SK-N-SH (cell line): ENCODE data around the gene STAT5B. TPM values are rescaled to one million over a fixed set of nuclear protein-coding genes. Genes with fewer than 3 reads are reported as not detected.

ENCODE experiments used
- CTCF ChIA-PET: fragments of 300-600, 350-600 bp; formaldehyde crosslinking; extraction: SDS; loops from one replicate; lab custom pipeline; 2021; lab: Yijun Ruan, JAX
- POLR2A ChIA-PET: fragments of 350-600 bp; sonication (Branson Sonifier 250); formaldehyde crosslinking; extraction: SDS; loops from one replicate; lab custom pipeline; 2020; ENCODE audit warnings: antibody characterized with exemption, inconsistent platforms; lab: Yijun Ruan, JAX
- DNase-seq: peaks from one replicate; pipeline ENCODE4 v3.0.0; 2012
- H2AFZ ChIP-seq: fragments of 200-600 bp; sonication (generic); 2 replicates; pipeline ENCODE4 v1.8.1; 2016; ENCODE audit warnings: antibody characterized with exemption, mild to moderate bottlenecking, low read depth
- H3F3A ChIP-seq: fragments of 200-600 bp; sonication (generic); replicated peaks from 2 replicates; pipeline ENCODE3; 2016; ENCODE audit warnings: antibody characterized with exemption, mild to moderate bottlenecking; ENCODE audit not compliant: insufficient read depth
- H3K27ac ChIP-seq, 2 experiments: fragments of 200-500 bp in 1 of 2; fragments of 200-600 bp in 1 of 2; sonication (Bioruptor generic) in 1 of 2; sonication (generic), shearing (Covaris generic) in 1 of 2; 2 replicates each; pipeline versions ENCODE4 v1.5.1 to v1.6.1; 2014 to 2016; ENCODE audit warnings: low read depth in 2 of 2, inconsistent platforms in 1 of 2, low read length in 1 of 2, mild to moderate bottlenecking in 1 of 2, mixed read lengths in 1 of 2
- H3K27me3 ChIP-seq: fragments of 200-600 bp; sonication (generic), shearing (Covaris generic); 2 replicates; pipeline ENCODE4 v1.6.1; 2016; ENCODE audit warnings: mixed run types; ENCODE audit not compliant: insufficient read depth
- H3K36me3 ChIP-seq, 2 experiments: fragments of 200-500 bp in 1 of 2; fragments of 200-600 bp in 1 of 2; sonication (Bioruptor generic) in 1 of 2; sonication (generic) in 1 of 2; replicated peaks in 1 of 2; 2 replicates each; pipeline versions ENCODE3 to v1.5.1; 2014 to 2016; ENCODE audit warnings: low read length in 1 of 2, mild to moderate bottlenecking in 1 of 2; ENCODE audit not compliant: insufficient read depth in 2 of 2, control insufficient read depth in 1 of 2
- H3K4me1 ChIP-seq, 2 experiments: fragments of 200-500 bp in 1 of 2; fragments of 200-600 bp in 1 of 2; sonication (Bioruptor generic) in 1 of 2; sonication (generic), shearing (Covaris generic) in 1 of 2; 2 replicates each; pipeline versions ENCODE4 v1.5.1 to v1.6.1; 2014 to 2016; ENCODE audit warnings: low read depth in 1 of 2, low read length in 1 of 2, mixed run types in 1 of 2; ENCODE audit not compliant: insufficient read depth in 2 of 2, control insufficient read depth in 1 of 2
- H3K4me2 ChIP-seq: fragments of 200-600 bp; sonication (generic), shearing (Covaris generic); 2 replicates; pipeline ENCODE4 v1.6.1; 2017; ENCODE audit warnings: mixed run types
- H3K4me3 ChIP-seq, 2 experiments: fragments of 200-500 bp in 1 of 2; fragments of 200-600 bp in 1 of 2; sonication (Bioruptor generic) in 1 of 2; sonication (generic), shearing (Covaris generic) in 1 of 2; 2 replicates each; pipeline versions ENCODE4 v1.5.1 to v1.8.1; 2014 to 2016; ENCODE audit warnings: low read depth in 2 of 2, inconsistent platforms in 1 of 2, low read length in 1 of 2, mild to moderate bottlenecking in 1 of 2, mixed read lengths in 1 of 2, moderate library complexity in 1 of 2
- H3K79me2 ChIP-seq: fragments of 200-600 bp; sonication (generic); 2 replicates; pipeline ENCODE4 v1.8.1; 2017; ENCODE audit warnings: mild to moderate bottlenecking; ENCODE audit not compliant: insufficient read depth
- H3K9ac ChIP-seq: fragments of 200-600 bp; sonication (generic); 2 replicates; pipeline ENCODE4 v1.6.1; 2017; ENCODE audit warnings: mixed run types
- H3K9me2 ChIP-seq: fragments of 200-600 bp; sonication (generic); 2 replicates; pipeline ENCODE4 v1.6.1; 2017; ENCODE audit warnings: mixed run types
- H3K9me3 ChIP-seq: fragments of 200-600 bp; sonication (generic); 2 replicates; pipeline ENCODE4 v1.6.1; 2017; ENCODE audit warnings: mixed run types, mild to moderate bottlenecking, moderate library complexity
- H4K20me1 ChIP-seq: fragments of 200-600 bp; sonication (generic); 2 replicates; pipeline ENCODE4 v1.6.1; 2017; ENCODE audit warnings: mild to moderate bottlenecking, mixed run types; ENCODE audit not compliant: insufficient read depth
- CHD2 ChIP-seq: fragments of 150-350 bp; IDR thresholded peaks from 2 replicates; pipeline ENCODE4 v1.6.1; 2018; ENCODE audit warnings: low read length; ENCODE audit not compliant: partially characterized antibody
- CTCF ChIP-seq: fragments of 200-600 bp; sonication (generic); IDR thresholded peaks from 2 replicates; pipeline ENCODE4 v1.6.1; 2017; ENCODE audit warnings: antibody characterized with exemption, mild to moderate bottlenecking, moderate library complexity
- ELF1 ChIP-seq: IDR thresholded peaks from 2 replicates; pipeline ENCODE4 v1.4.0; 2012
- FOXJ3 ChIP-seq: sonication (generic); formaldehyde crosslinking; IDR thresholded peaks from 2 replicates; pipeline ENCODE4 v1.5.1; 2020; ENCODE audit warnings: mild to moderate bottlenecking, missing genetic modification reagents
- GABPA ChIP-seq: IDR thresholded peaks from 2 replicates; pipeline ENCODE4 v1.4.0; 2012; ENCODE audit warnings: low read depth, mild to moderate bottlenecking
- GATA2 ChIP-seq: sonication (generic); formaldehyde crosslinking; IDR thresholded peaks from 2 replicates; pipeline ENCODE4 v1.5.0; 2020; ENCODE audit warnings: mild to moderate bottlenecking, missing genetic modification reagents
- IRF3 ChIP-seq: fragments of 150-350 bp; IDR thresholded peaks from 2 replicates; pipeline ENCODE4 v1.6.1; 2016; ENCODE audit warnings: mild to moderate bottlenecking, low read depth, low read length
- JUND ChIP-seq: IDR thresholded peaks from 2 replicates; pipeline ENCODE4 v1.4.0; 2012
- MXI1 ChIP-seq: IDR thresholded peaks from 2 replicates; pipeline ENCODE4 v1.6.1; 2012; ENCODE audit warnings: mild to moderate bottlenecking, low read depth, low read length, improper control_type of control experiment
- NRF1 ChIP-seq: IDR thresholded peaks from 2 replicates; pipeline ENCODE4 v1.6.1; 2012; ENCODE audit warnings: low read depth, mild to moderate bottlenecking, low read length
- PBX3 ChIP-seq: IDR thresholded peaks from 2 replicates; pipeline ENCODE4; 2012
- RXRA ChIP-seq: IDR thresholded peaks from 2 replicates; pipeline ENCODE4 v1.4.0; 2012; ENCODE audit warnings: low read depth, mild to moderate bottlenecking, borderline replicate concordance
- SIN3A ChIP-seq: IDR thresholded peaks from 2 replicates; pipeline ENCODE4 v1.6.1; 2012; ENCODE audit warnings: low read depth, mild to moderate bottlenecking, low read length, moderate library complexity, borderline replicate concordance
- TCF12 ChIP-seq: IDR thresholded peaks from 2 replicates; pipeline ENCODE4 v1.4.0; 2012
- YY1 ChIP-seq: IDR thresholded peaks from 2 replicates; pipeline ENCODE4 v1.4.0; 2012; ENCODE audit warnings: low read depth, mild to moderate bottlenecking
- WGBS: methylation state at CpG from one replicate; pipeline ENCODE4 v1.1.6; 2017; ENCODE audit warnings: low lambda C conversion rate; 5-methylcytosine and 5-hydroxymethylcytosine counted together
- polyA plus RNA-seq, 3 experiments: library from polyadenylated mRNA; depleted of rRNA; stranded (reverse); fragments of >200 nt; gene quantifications; 2 replicates each; pipeline ENCODE4 v1.2.3, GENCODE V29; 2012
- TF ChIP-seq, protein P1 (sequence below): IDR thresholded peaks from 2 replicates; pipeline ENCODE4 v1.6.1; 2012; ENCODE audit warnings: mild to moderate bottlenecking, low read depth, low read length, moderate library complexity
- TF ChIP-seq, protein P2 (sequence below): IDR thresholded peaks from 2 replicates; pipeline ENCODE4 v1.4.0; 2012; ENCODE audit warnings: low read depth
- TF ChIP-seq, protein P3 (sequence below): IDR thresholded peaks from 2 replicates; pipeline ENCODE4 v1.4.0; 2012; ENCODE audit warnings: low read depth, borderline replicate concordance

The STAT5B gene
- polyA plus RNA-seq, 1 of the 3 experiments (the other 2 are of a cell fraction), result 23.6 TPM

DNA sequence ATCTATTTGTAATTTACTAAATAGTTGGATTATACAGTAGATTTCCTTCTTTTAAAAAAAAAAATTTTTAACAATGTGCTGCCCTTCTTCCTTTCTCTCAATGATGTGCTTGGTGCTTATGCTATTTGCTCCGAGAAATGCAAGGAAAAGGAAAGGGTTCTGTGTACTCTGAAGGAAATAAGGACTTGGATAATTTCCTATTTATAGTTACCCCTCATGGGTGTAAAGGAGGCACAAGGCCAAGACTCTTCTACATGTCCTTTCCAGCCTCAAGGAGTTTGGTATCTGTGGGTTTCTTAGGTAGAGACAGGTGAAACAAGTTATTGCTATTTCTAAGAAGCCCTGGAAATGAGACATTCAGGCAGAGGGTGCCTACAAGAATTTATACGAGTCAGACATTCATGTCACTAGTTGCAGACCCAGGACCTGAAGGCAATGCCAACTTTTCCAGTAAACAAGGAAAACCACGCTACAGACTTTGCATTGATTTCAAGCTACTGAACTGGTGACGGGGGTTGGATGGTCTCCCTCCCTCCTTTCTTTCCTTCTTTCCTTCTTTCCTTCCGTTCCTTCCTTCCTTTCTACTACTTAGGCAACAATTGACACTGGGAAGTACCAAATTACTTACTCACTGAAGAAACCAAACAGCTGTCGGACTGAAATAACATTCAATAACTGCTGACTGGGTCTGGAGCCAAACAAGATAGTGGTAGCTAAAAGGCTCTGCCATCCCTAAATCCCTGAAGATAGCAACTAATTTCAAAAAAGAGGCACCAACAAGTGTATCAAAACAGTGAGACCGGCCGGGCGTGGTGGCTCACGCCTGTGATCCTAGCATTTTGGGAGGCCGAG is 48.1 kb downstream of the STAT5B start:
- TF ChIP-seq NRF1 (no peak), JUND (no peak), RXRA (no peak), TCF12 (no peak), MXI1 (no peak)
- WGBS, result 89% methylated on average over 11 of the region's 11 CpGs
- Histone ChIP-seq H4K20me1 (no peaks in the 10 kb centered on the region), H2AFZ (no peak overlapping the region), H3K27me3 (no peaks in the 10 kb centered on the region), H3K36me3 (peaks cover 1 to 32% of the 10 kb centered on the region in 2 experiments), H3K4me2 (no peak overlapping the region), H3K9me3 (no peaks in the 10 kb centered on the region), H3K4me3 (no peak overlapping the region), H3K27ac (no peak overlapping the region), H3K9me2 (no peaks in the 10 kb centered on the region), H3K79me2 (peaks cover 7% of the 10 kb centered on the region), H3F3A (peaks cover 16% of the 10 kb centered on the region), H3K9ac (no peak overlapping the region), H3K4me1 (no peaks in the 10 kb centered on the region)
- POLR2A ChIA-PET, result no interaction called here
- CTCF ChIA-PET, result interaction anchor here (0.5 to 1.1 kb wide), 2 partner anchors 15 to 36 kb away, joined by 3 read pairs; no protein-coding TSS in a partner anchor
- DNase-seq, result no peak

GRCh38 chr17:42225646-42226045 is 50.5 kb downstream of the STAT5B start:
- Histone ChIP-seq H3K4me3 (no peak overlapping the region), H2AFZ (no peak overlapping the region), H3K9ac (no peak overlapping the region), H3K9me3 (no peaks in the 10 kb centered on the region), H3K79me2 (no peaks in the 10 kb centered on the region), H3K27me3 (no peaks in the 10 kb centered on the region), H3K36me3 (peaks cover 3 to 28% of the 10 kb centered on the region in 2 experiments), H3K4me2 (no peak overlapping the region), H3F3A (peaks cover 16% of the 10 kb centered on the region), H3K27ac (no peak overlapping the region), H3K9me2 (no peaks in the 10 kb centered on the region), H4K20me1 (no peaks in the 10 kb centered on the region), H3K4me1 (no peaks in the 10 kb centered on the region)
- POLR2A ChIA-PET, result no interaction called here
- CTCF ChIA-PET, result no interaction called here
- no peak for DNase-seq
- 97% methylated on average over 5 of the region's 5 CpGs for WGBS
- TF ChIP-seq RXRA, result no peak
- TF ChIP-seq TCF12, result no peak
- TF ChIP-seq CHD2, result no peak
- no peak for TF ChIP-seq SIN3A
- no peak for TF ChIP-seq YY1
- TF ChIP-seq GATA2 (CRISPR knock-in tag), result no peak
- TF ChIP-seq NRF1, result no peak
- TF ChIP-seq GABPA, result no peak
- TF ChIP-seq FOXJ3 (CRISPR knock-in tag), result no peak
- no peak for TF ChIP-seq CTCF
- TF ChIP-seq ELF1, result no peak
- no peak for TF ChIP-seq PBX3
- no peak for TF ChIP-seq IRF3
- TF ChIP-seq, protein P1, sequence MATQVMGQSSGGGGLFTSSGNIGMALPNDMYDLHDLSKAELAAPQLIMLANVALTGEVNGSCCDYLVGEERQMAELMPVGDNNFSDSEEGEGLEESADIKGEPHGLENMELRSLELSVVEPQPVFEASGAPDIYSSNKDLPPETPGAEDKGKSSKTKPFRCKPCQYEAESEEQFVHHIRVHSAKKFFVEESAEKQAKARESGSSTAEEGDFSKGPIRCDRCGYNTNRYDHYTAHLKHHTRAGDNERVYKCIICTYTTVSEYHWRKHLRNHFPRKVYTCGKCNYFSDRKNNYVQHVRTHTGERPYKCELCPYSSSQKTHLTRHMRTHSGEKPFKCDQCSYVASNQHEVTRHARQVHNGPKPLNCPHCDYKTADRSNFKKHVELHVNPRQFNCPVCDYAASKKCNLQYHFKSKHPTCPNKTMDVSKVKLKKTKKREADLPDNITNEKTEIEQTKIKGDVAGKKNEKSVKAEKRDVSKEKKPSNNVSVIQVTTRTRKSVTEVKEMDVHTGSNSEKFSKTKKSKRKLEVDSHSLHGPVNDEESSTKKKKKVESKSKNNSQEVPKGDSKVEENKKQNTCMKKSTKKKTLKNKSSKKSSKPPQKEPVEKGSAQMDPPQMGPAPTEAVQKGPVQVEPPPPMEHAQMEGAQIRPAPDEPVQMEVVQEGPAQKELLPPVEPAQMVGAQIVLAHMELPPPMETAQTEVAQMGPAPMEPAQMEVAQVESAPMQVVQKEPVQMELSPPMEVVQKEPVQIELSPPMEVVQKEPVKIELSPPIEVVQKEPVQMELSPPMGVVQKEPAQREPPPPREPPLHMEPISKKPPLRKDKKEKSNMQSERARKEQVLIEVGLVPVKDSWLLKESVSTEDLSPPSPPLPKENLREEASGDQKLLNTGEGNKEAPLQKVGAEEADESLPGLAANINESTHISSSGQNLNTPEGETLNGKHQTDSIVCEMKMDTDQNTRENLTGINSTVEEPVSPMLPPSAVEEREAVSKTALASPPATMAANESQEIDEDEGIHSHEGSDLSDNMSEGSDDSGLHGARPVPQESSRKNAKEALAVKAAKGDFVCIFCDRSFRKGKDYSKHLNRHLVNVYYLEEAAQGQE, result no peak
- TF ChIP-seq, protein P2, sequence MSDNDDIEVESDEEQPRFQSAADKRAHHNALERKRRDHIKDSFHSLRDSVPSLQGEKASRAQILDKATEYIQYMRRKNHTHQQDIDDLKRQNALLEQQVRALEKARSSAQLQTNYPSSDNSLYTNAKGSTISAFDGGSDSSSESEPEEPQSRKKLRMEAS, result no peak
- TF ChIP-seq, protein P3, sequence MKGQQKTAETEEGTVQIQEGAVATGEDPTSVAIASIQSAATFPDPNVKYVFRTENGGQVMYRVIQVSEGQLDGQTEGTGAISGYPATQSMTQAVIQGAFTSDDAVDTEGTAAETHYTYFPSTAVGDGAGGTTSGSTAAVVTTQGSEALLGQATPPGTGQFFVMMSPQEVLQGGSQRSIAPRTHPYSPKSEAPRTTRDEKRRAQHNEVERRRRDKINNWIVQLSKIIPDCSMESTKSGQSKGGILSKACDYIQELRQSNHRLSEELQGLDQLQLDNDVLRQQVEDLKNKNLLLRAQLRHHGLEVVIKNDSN, result no peak
